GOT3 (cell line): ENCODE measurements around the gene RNF31.
"Not testable (repeated sequence)": the region's sequence is repeated elsewhere in the genome, so short reads cannot be mapped to it uniquely, and the experiment has no call there.

ENCODE experiments used
- DNase-seq: peaks from one replicate; lab custom pipeline; 2025; ENCODE audit warnings: mixed read lengths; lab: John Stamatoyannopoulos, UW

The RNF31 gene

DNA sequence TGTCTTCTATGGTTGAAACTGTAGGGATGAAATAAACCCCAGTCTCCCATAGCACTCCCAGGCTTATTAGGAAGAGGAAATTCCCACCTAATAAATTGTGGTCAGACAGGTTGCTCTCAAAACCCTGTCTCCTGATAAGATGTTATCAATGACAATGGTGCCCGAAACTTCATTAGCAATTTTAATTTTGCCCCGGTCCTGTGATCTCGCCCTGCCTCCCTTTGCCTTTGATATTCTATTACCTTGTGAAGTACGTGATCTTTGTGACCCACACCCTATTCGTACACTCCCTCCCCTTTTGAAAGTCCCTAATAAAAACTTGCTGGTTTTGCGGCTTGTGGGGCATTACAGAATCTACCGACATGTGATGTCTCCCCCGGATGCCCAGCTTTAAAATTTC is 55.2 kb downstream of the RNF31 start:
- not testable (repeated sequence) for DNase-seq

DNA sequence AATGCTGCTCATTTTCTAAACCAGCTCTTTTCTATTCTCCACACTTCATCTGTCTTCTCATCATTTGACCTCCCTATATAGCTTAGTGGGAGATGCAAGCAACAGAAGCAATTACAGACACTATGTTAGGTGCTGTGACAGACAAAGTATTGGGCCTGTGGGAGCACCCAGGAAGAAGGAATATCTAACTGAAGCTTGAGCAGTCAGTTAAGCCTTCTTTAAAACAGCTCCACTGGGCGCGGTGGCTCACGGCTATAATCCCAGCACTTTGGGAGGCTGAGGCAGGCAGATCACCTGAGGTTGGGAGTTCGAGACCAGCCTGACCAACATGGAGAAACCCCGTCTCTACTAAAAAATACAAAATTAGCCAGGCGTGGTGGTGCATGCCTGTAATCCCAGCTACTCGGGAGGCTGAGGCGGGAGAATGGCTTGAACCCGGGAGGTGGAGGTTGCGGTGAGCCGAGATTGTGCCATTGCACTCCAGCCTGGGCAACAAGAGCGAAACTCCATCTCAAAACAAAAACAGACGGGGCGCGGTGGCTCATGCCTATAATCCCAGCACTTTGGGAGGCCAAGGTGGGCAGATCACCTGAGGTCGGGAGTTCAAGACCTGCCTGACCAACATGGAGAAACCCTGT is 56.1 kb downstream of the RNF31 start:
- DNase-seq = not testable (repeated sequence)

DNA sequence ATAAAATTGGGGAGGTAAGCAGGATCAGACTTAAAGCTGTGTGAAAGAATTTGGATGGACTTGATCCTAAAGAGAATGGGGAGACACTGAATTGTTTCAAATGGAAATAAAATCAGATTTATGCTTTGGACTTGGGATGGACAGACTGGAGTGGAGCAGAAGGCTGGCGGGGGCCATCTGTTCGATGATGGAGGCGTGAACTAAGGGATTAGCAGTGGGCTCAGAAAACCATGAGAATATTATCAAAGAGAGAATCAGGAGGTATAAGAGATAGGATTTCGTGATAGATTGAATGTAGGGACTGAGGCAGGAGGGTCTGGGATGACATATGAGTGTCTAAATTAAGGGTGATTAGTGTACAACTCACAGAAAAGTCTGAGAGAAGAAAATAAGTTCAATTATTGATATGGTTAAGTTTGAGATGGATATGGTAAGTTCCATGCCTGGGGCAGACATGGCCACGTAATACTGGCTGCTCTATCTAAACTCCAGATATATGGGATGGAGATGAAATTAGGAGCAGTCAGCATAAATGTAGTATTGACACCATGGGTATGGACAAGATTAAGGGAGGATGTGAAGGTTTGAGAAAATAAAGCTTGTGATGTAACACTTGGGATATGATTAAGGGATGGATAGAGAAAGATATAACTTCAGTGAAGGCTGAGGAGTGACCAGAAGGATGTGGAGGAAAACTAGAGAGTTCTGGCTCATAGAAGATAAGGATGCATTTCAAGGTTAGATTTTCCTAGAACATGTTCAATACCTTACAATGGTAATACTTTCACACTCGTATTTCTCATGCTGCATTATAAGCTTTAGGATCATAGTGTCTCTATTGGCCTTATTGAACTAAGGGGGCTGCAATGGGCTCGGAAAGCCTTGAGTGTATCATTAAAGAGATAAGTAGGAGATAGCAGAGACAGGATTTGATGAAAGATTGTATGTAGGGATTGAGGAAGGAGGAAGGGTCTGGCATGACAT is 57.2 kb downstream of the RNF31 start:
- DNase-seq = no peak

DNA sequence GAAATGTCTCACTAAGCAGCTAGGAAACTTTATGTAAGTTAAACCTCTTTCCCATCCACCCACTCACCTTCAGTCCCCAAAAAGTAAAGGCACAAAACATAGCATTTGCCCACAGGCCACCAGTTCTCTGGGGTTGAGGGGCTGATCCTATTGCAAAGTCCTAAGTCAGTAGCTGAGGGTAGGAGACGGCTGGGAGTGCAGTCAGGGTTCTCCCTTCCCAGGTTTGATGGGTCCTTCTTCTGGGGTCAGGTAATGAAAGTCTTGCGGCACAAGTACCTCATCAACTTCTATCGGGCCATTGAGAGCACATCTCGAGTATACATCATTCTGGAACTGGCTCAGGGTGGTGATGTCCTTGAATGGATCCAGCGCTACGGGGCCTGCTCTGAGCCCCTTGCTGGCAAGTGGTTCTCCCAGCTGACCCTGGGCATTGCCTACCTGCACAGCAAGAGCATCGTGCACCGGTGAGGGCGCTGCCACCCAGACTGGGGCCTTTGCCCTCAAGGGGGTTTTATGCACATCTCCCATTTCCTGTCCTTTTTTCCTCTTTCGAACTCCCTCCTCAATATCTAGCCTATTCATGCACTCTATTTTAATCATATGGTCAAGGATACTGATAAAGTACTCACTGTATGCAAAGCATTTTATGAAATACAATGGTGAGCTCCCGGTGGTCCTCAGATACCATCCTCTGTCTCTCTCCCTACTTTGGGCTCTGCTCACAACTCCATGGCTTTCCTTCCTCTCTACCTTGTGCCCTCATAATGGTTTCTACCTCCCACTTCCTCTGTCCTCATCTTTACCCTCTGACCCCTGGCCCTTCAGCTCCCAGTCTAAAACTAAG is 59.2 kb downstream of the RNF31 start:
- DNase-seq = no peak

DNA sequence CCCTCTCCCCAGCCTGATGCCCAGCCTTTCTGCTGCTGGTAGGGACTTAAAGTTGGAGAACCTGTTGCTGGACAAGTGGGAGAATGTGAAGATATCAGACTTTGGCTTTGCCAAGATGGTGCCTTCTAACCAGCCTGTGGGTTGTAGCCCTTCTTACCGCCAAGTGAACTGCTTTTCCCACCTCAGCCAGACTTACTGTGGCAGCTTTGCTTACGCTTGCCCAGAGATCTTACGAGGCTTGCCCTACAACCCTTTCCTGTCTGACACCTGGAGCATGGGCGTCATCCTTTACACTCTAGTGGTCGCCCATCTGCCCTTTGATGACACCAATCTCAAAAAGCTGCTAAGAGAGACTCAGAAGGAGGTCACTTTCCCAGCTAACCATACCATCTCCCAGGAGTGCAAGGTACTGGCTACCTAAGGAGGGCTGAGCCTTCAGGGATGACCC is 59.8 kb downstream of the RNF31 start:
- no peak for DNase-seq

DNA sequence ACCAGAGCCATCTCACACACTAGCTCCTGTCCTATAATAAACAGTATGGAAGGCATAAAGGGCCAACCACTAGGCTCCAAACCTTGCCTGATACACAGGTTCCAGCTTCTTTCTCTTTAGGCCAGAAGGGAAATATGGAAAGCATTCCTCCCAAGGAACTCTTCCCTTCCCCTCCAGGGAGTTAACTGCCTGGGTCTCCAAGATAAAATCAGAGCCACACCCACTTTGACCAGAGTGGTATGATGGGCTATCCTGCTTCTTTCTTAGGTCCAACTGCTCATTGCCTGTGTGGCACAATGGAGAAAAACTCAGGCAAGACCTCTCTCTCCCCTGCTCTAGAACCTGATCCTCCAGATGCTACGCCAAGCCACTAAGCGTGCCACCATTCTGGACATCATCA is 60.3 kb downstream of the RNF31 start:
- no peak for DNase-seq
